ENCODE results near the gene MEGF10. TPM values are rescaled to one million over a fixed set of nuclear protein-coding genes. Genes with fewer than 3 reads are reported as not detected.

The MEGF10 gene
- total and polyA plus RNA-seq, 12 donors: 0.94 to 45.1 (median 9.1) TPM

DNA sequence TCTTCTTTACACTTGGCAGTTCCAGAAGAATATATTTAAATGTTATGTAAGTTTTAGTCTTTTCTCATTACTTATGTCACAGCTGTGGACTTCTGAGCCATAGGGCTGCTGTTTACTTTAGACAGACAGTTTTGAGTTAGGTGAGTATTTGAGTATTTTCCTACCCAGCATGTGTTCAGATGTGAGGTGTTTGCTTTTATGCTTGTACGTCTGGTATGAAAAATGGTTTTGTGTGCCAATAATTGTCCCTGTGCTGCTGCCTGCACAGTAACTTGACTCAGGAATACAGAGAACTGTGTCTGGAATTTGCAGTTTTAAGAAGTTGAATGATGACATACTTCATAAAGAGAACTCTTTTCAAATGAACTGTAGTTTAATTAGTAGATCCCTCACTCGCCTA is 20.8 kb downstream of the MEGF10 start:
- Histone ChIP-seq H3K27ac (no peak overlapping the region), H3K27me3 (no peaks in the 10 kb centered on the region), H3K4me3 (no peak overlapping the region), H3K9me3 (replicated peaks in 1 of 3) (no peaks in the 10 kb centered on the region), H3K4me1 (replicated peaks in 1 of 2) (no peaks in the 10 kb centered on the region), H3K36me3 (replicated peaks in 1 of 2) (no peaks in the 10 kb centered on the region)
- no peak for DNase-seq
- intact Hi-C loops (cut with DNase I): loop anchor here in 1 of 2 donors (5.0 kb wide), 1 partner anchor 474 kb away; no protein-coding TSS in a partner anchor
- TF ChIP-seq, protein P1, sequence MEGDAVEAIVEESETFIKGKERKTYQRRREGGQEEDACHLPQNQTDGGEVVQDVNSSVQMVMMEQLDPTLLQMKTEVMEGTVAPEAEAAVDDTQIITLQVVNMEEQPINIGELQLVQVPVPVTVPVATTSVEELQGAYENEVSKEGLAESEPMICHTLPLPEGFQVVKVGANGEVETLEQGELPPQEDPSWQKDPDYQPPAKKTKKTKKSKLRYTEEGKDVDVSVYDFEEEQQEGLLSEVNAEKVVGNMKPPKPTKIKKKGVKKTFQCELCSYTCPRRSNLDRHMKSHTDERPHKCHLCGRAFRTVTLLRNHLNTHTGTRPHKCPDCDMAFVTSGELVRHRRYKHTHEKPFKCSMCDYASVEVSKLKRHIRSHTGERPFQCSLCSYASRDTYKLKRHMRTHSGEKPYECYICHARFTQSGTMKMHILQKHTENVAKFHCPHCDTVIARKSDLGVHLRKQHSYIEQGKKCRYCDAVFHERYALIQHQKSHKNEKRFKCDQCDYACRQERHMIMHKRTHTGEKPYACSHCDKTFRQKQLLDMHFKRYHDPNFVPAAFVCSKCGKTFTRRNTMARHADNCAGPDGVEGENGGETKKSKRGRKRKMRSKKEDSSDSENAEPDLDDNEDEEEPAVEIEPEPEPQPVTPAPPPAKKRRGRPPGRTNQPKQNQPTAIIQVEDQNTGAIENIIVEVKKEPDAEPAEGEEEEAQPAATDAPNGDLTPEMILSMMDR (IDR thresholded peaks at IDR 0.05): no peak
- TF ChIP-seq POLR2A (IDR thresholded peaks at IDR 0.05): no peak
- WGBS, 4 donors: 56 to 74% (median 65%) methylated on average over 2 of the region's 2 CpGs

DNA sequence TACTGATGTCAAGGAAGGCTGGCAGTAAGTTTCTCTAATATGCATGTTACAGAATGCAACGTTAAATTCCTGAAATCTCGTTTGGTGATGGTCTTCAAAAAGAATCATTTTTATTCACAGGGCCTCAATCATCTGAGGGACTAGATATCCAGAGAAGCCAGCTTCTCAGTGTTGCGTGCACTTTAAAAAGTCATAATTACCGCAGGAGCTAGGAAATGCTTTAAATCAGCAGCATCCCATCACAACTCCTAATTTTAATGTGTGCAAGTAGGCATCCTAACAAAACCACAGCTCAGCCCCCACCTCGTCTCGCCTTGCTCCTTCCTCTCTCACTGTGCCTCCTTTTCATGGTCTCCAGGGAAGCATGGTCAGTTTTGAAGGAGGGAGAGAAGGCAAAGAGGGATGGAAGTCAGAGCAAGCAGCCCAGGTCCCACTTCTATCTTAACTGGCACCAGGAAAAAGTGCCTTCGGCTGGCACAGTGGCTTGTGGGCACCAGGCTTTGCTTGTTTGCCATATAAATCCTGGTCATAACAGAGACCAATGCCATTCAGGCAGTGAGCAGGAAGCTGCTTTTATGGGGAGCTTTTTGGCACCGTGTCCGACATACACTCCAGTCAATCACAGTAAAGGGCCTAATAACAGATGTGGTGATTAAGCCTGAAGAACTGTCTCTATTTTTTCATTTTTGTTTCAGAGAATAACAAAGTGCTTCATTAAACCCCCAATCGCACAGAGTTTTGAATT is 21.4 kb downstream of the MEGF10 start:
- DNase-seq: no peak
- no peak for TF ChIP-seq POLR2A (IDR thresholded peaks at IDR 0.05)
- TF ChIP-seq, protein P1 (IDR thresholded peaks at IDR 0.05): no peak
- intact Hi-C loops (cut with DNase I): loop anchor here in 1 of 2 donors (5.0 kb wide), 1 partner anchor 475 kb away; no protein-coding TSS in a partner anchor
- WGBS, 4 donors: 59 to 70% (median 65%) methylated on average over 10 of the region's 10 CpGs
- H3K27ac ChIP-seq: no peak overlapping the region
- no peaks in the 10 kb centered on the region for H3K4me1 ChIP-seq (replicated peaks in 1 of 2)
- H3K36me3 ChIP-seq (replicated peaks in 1 of 2): no peaks in the 10 kb centered on the region
- H3K27me3 ChIP-seq: no peaks in the 10 kb centered on the region
- no peak overlapping the region for H3K4me3 ChIP-seq
- no peaks in the 10 kb centered on the region for H3K9me3 ChIP-seq (replicated peaks in 1 of 3)

DNA sequence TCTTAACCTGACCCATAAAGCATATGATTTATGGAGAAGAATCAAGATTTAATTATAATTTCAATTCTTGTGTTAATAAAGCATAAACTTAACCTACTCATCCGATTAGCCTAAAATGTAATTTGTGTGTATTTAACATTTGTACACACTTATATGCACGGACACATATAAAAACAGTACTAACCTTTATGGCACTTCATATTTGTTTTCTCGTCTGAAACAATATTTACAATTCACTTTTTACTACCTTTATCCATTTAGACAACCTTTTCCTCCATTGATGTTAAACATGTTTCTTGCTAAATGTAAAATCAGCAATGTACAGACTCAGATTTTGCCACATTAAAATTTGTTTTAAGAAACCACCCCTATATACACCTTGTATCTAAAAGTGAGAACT is 22.8 kb downstream of the MEGF10 start:
- Histone ChIP-seq H3K9me3 (replicated peaks in 1 of 3) (no peaks in the 10 kb centered on the region), H3K4me3 (no peak overlapping the region), H3K36me3 (replicated peaks in 1 of 2) (no peaks in the 10 kb centered on the region), H3K27me3 (no peaks in the 10 kb centered on the region), H3K27ac (no peak overlapping the region), H3K4me1 (replicated peaks in 1 of 2) (no peaks in the 10 kb centered on the region)
- DNase-seq: no peak
- intact Hi-C loops (cut with DNase I): loop anchor here in 1 of 2 donors (5.0 kb wide), 1 partner anchor 476 kb away; no protein-coding TSS in a partner anchor
- no peak for TF ChIP-seq POLR2A (IDR thresholded peaks at IDR 0.05)
- TF ChIP-seq, protein P1 (IDR thresholded peaks at IDR 0.05): no peak
- 76 to 89% (median 85%) methylated on average over 3 of the region's 3 CpGs for WGBS, 4 donors

DNA sequence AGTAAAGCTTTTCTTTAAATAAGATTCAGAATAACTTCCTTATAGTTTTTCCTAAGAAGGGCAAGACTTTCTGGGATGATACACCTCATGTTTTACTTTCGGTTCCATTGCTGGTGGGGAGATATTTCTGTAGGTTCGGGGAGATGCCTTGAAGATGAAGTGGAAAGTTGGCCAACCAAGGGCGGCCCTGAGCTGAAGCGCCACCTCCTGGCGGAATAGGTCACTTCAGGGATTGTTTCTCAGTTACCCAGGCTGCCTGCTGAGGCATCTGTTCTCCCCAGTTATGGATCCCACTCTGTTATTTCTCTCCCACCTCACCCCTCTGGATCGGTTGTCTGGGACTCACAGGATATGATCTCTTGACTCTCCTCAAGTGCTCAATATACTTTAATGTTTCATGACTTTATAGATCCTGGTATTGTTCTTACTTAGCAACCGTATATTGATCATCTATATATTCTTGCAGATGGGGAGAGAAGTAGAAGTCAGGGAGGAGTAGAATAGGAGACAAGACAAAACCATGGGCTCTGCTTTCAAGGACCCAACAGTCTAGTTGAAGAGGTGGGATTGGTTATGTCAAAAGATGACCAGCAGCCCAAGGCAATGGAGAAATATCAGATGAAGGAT is 23.4 kb downstream of the MEGF10 start:
- TF ChIP-seq POLR2A (IDR thresholded peaks at IDR 0.05): no peak
- TF ChIP-seq, protein P1 (IDR thresholded peaks at IDR 0.05): peak; percentile 42 to 82 (median 66)
- Histone ChIP-seq H3K36me3 (replicated peaks in 1 of 2) (no peaks in the 10 kb centered on the region), H3K9me3 (replicated peaks in 1 of 3) (no peaks in the 10 kb centered on the region), H3K27me3 (no peaks in the 10 kb centered on the region), H3K4me3 (no peak overlapping the region), H3K27ac (no peak overlapping the region), H3K4me1 (replicated peaks in 1 of 2) (no peaks in the 10 kb centered on the region)
- WGBS, 4 donors: 35 to 50% (median 42%) methylated on average over 7 of the region's 7 CpGs
- peak; percentile 48 to 85 (median 66) for DNase-seq
- intact Hi-C loops (cut with DNase I): loop anchor here in 1 of 2 donors (5.0 kb wide), 1 partner anchor 477 kb away; no protein-coding TSS in a partner anchor
